AG08396 (cell line): ENCODE measurements around the gene PDE3A.
"Not testable (repeated sequence)": the region's sequence is repeated elsewhere in the genome, so short reads cannot be mapped to it uniquely, and the experiment has no call there.

Experiments used
- DNase-seq: peaks from one replicate; pipeline ENCODE4 v3.0.0; 2012; ENCODE audit warnings: low spot score, mixed read lengths

The PDE3A gene

DNA sequence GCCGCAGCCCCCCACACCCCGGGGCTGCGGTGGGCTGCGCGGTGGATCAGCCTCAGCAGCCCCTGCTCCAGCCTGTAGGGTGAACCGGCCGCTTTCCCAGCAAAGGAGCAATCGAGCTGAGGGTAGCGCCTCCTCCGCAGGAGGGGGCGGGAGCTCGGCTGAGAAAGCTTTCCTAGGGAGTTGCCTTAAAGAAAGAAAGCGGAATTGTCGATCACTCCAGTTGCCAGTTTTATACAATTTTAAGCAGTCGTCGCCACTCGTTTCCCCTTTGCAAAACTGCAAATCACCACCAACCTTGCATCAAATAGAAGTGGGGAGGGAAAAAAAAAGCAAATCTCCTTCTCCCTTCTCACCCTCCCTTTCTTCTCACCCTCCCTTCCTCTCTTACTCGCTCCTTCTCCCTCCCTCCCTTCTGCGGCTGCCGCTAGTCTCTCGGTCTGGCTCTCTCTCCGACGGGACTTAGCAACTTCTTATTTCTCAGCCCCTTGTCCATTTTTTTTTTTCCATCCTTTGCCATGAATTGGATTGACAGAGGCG lies at the start of gene PDE3A:
Gene PDE3A, plus strand, starts transcription at position 424 of the 537 bp plus-strand sequence. CDS start 748 bp downstream, outside the sequence.
- peak; percentile 83 for DNase-seq

DNA sequence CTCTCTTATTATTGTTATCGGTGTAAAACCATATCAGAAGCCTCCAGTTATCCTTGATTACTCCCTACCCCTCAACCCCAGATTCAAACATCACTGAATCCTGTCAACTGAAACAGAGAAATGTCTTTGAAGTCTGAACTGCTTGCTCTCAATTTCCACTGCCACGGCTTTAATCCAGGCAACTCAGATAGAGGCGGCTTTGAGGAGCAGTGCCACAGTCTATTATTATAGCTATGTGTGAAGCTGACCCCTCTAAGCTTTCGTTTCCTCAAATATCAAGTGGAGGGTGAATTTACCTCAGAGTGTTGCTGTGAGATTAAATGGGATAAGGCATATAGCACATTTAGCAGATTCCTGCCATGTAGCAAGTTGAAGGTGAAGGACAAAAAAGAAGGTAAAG lies 49.0 kb upstream of the PDE3A start:
- no peak for DNase-seq

DNA sequence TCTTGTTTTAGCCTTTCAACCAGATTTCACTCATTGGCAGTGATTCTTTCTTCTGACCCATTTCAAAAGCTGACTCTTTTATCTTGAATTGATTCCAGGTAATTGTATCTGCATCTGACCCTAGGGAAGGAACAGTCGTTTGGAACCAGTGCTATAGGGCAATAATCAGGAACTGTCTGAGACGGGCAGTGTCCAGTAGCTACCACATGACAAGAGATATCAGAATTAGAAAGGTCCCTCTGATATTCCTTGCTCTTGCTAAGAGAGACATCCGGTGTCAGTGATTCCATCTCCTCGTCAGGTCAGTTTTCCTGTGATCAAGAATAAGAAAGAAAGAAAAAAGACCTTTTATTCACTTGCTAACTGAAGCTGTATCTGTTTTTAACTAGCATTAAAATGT lies 47.8 kb upstream of the PDE3A start:
- DNase-seq: no peak

DNA sequence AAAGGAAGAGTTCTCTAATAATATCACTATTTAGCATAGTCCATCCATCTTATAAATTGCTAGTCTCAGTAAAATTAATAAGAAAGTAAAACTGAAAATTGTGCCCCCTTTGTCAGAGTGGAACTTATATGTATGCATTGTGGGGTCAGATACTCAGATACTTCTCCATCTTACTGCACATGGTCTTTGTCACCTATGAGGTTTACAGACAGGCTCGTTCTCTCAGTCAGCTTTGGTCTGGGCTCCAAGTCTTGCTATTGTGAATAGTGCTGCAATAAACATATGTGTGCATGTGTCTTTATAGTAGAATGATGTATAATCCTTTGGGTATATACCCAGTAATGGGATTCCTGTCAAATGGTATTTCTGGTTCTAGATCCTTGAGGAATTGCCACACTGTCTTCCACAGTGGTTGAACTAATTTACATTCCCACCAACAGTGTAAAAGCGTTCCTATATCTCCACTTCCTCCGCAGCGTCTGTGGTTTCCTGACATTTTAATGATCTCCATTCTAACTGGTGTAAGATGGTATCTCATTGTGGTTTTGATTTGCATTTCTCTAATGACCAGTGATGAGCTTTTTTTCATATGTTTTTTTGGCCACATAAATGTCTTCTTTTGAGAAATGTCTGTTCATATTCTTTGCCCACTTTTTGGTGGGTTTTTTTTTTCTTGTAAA lies 37.4 kb upstream of the PDE3A start:
- DNase-seq: not testable (repeated sequence)

DNA sequence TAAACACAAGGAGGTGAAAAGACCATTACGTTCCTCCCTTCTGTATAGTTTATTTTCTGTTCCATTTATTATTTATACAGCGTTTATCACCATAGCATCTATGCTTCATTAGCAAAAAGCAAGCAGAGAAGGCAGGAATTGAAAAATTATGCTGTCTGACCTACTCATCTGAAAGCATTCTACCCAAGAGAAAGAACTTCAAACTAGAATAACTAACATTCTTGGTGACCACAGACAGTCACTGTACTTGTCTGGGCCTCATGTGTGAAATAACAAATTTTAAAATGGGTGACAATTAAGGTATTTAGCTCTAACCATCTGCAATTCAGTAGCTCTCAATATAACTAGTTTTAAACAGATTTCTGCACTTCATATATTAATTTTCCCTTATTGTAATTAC lies 29.3 kb upstream of the PDE3A start:
- DNase-seq: no peak

DNA sequence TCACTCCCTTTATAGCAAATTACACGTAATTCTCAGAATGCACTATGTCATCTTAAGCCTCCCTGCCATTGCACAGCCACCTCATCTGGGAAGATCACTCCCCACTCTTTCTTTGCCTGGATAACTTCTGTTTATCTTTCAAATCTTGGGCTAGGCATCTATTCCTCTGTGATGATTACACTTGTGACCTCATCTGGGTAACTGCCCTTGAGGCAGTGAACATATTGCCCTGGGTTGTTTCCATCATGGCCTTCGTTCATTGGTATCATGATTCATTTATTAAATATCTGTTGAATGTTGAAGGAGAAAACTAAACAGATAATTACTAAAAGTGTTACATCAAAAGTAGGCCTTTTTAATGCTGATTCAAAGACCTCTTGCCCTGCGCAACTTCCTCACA lies 26.2 kb upstream of the PDE3A start:
- no peak for DNase-seq

DNA sequence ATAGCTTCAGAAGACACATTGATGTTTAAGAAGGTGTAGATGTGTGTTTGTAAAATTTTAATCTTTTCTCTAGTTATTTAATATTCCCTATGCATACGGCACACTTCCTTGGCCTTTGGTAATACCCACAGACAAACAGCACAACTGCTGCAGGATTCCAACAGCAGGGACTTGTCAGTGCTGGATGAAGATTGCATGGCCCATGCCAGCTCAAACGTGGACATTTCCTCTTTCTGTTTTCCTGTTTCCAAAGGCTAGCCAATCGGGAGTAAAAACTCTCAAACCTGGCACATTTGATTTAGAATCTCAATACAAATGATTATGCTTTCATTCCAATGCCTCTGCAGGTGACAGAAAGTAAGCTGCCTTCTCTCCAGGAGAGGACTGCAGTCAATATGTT lies 22.5 kb upstream of the PDE3A start:
- no peak for DNase-seq

DNA sequence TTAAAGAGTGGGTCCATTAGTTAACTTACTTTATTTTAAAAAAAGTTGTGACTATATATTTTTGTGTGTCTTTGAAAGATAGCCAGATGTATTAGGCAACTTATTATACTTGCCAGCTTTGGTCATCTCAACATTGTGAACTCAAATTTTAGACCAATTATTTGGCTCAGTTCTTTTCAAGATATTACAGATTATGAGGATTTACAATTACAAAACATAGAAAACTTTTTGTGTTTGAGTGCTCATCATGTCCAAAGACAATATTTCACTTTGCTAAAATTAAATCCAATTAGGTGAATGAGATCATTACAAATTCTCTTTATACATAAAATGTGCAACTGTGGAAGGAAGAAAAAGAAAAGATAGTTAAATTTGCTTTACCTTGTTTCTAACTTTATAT lies 18.3 kb upstream of the PDE3A start:
- DNase-seq: no peak

DNA sequence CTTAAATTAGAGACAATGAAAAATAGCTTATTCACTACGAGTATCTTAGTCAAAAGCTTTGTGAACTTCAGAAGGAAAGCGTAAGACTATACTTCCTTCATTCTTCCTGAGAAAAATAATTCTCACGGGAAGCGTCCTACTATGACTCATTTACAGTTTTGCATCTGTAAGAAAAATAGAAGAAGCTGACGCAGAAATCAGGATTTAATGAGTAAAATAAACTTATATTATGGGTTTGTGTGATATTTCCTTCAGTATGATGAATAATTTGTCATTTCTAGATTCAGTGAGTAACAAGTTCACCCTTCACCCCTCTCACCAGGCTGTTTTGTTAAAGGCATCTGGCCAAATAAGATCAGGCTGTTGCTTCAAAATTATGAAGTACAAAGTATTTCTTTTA lies 17.8 kb upstream of the PDE3A start:
- DNase-seq: no peak

DNA sequence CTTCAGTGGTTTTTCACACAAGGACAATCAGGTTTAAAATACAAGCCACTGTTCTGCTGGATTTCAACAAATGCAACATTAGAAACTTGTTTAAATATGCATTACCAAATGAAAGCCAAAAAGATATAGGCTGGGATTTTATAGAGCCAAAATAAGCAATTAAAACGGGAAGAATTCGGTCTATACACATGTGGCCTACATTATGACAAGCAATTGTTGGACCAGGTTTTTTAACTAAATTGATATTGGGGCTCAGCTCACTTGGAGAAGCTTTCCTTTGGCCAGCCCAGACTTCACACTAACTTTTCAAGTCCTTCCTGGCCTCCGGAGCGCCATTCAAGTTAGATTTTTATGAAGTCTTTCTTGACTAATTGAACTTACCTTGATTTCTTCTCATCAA lies 16.9 kb upstream of the PDE3A start:
- DNase-seq: no peak

DNA sequence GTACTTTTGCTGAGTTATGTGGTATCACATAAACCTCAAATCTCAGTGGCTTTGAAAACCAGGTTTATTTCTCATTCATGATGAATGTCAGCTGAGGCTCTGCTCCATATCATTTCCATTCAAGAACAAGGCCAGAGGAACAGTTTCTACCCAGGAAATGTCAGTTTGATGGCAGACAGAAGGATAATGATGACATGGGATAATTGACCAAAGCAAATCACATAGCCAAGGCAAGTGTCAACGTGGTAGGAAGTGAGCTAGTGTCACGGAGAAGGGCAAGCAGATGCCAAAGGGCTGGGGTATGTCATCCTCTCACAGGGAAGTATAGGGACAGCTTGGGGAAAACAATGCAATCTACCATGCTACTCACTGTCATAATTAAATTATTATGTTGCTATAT lies 12.3 kb upstream of the PDE3A start:
- no peak for DNase-seq

DNA sequence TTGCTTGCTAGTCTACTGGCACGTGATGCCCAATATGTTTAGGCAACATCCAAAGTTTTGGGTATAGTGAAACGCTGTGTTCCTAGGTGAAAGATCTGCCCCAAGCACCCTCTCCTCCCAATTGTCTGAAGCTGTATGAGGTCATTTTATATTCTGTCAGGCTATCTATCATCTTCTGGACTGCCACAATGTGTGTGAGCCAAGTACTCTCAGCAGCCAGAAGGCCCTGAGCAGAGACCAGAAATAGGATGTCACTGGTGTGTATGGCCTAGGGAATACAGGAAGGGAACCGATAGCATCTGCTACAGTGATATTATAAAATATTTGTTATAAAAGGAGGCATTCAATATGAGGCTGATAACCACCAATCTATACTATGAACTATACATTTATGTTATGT lies 7.9 kb upstream of the PDE3A start:
- DNase-seq: no peak

DNA sequence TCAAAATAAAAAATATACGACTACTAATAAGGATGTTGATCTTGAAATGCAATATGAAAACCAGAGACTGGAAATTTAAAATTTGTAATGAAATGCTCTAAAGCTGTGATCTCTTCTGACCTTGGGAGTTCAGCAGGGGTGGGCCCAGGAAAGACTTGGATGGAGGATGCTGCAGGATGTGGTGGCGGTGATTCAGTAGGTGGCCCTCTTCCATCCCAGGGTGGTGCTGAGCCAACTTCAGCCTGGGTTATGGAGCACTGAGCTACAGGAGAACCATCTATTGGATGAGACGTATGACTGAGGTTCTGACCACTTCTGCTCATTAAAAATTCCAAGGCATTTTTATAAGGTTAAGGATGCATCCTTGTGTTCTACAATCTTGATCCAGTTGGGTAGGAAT lies 6.9 kb upstream of the PDE3A start:
- no peak for DNase-seq

DNA sequence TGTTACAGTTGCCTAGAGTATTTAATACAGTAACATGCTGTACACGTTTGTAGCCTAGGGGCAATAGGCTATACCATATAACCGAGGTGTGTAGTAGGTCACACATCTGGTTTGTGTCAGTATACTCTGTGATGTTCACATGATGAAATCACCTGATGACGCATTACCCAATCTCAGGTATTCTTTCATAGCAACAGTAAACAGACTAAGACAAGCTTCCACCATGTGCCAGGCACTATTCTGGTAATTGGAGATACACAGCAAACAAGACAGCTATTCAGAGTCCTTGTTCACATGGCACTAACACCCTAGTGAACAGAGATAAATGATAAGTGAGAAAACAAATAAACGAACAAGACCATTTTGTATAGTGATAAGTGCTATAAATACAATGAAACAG lies 3.8 kb upstream of the PDE3A start:
- no peak for DNase-seq

DNA sequence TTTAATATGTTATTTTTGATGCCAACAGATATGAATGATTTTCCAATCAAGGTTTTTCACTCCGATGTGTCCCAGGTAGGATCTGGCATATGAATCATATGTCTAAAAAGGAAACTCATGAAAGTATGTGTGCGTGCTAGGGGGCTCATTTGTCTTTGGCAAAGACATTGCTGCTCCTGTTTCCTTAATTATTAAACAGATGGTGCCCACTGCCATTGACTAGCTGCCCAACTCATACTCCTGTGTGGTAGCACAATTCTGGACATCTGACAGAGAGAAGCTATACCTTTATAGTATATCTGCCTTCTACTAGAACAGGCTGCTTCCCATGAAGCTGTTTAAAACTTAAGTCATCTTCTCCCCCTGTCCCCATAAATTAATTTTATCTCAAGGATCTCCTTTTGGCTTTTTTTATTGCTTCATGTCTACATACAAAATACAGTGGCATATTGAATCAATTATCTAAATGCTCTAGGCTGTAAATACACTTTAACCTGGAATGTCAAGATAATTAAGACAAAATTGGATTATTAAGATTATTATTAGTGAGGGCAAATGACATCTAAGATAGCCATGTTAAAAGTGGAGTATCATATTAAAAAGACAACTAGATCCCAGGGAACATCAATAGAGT lies 1.4 kb upstream of the PDE3A start:
- no peak for DNase-seq

DNA sequence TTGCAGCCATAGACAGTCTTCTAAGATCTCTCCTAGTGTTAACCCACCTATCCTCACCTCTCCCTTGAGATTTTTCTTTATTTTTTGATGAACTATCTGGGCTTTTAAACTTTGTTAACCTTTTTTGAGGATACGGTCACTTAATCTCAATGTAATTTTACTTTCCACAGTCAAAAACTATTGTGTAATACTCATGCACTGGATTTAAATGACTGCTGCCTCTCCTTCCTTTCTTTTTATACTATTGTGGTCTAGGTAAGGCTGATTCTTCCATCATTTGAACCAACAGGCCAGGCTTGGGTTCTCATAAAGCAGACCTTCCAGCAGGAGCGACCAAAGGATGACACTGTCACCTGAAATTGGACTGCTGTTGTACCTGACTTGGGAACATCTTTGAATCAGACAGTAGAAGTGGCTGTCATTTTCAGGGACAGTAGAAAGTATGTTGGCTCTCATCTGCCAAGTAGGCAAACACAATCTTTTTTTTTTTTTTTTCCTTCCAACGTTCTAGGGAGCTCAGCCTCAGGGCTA lies 689 bp upstream of the PDE3A start:
- DNase-seq: no peak

DNA sequence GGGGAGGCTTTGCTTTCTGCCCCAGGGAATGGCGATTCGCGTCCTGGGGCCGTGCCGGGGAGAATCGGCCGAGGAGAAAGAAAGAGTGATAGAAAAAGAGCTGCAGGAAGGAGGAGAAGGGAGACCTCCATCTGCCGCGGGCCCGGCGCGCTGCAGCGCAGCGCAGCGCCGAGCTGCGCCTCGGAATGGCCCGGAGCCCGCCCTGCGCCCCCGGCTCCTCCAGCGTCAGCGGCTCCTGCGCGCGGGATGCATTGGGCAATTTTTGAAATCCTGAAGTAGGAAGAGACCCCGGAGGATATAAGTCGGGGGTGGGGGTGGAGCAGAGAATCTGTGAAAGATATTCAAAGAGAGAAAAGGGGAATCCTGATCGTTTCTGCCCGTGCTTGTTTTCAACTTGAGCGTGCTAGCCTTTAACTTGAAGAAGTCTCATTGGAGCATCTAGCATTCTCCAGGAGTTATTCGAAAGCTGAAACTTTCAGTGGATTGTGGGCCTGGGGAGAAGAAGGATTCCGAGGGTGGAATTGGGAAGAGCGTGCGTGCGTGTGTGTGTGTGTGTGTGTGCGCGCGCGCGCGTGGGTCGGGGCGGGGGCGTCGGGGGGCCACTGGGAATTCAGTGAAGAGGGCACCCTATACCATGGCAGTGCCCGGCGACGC lies 441 bp downstream of the PDE3A start:
- DNase-seq: peak; percentile 39

DNA sequence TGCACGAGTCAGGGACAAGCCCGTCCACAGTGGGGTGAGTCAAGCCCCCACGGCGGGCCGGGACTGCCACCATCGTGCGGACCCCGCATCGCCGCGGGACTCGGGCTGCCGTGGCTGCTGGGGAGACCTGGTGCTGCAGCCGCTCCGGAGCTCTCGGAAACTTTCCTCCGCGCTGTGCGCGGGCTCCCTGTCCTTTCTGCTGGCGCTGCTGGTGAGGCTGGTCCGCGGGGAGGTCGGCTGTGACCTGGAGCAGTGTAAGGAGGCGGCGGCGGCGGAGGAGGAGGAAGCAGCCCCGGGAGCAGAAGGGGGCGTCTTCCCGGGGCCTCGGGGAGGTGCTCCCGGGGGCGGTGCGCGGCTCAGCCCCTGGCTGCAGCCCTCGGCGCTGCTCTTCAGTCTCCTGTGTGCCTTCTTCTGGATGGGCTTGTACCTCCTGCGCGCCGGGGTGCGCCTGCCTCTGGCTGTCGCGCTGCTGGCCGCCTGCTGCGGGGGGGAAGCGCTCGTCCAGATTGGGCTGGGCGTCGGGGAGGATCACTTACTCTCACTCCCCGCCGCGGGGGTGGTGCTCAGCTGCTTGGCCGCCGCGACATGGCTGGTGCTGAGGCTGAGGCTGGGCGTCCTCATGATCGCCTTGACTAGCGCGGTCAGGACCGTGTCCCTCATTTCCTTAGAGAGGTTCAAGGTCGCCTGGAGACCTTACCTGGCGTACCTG lies 1.1 kb downstream of the PDE3A start:
- DNase-seq: peak; percentile 39

DNA sequence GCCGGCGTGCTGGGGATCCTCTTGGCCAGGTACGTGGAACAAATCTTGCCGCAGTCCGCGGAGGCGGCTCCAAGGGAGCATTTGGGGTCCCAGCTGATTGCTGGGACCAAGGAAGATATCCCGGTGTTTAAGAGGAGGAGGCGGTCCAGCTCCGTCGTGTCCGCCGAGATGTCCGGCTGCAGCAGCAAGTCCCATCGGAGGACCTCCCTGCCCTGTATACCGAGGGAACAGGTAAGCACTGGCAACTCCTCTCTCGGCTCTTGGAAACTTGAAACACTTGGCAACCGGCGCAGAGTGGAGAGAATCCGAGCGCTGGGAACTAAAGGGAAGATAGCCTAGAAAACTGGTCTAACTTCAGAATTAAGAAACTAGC lies 1.7 kb downstream of the PDE3A start:
- DNase-seq: peak; percentile 4

DNA sequence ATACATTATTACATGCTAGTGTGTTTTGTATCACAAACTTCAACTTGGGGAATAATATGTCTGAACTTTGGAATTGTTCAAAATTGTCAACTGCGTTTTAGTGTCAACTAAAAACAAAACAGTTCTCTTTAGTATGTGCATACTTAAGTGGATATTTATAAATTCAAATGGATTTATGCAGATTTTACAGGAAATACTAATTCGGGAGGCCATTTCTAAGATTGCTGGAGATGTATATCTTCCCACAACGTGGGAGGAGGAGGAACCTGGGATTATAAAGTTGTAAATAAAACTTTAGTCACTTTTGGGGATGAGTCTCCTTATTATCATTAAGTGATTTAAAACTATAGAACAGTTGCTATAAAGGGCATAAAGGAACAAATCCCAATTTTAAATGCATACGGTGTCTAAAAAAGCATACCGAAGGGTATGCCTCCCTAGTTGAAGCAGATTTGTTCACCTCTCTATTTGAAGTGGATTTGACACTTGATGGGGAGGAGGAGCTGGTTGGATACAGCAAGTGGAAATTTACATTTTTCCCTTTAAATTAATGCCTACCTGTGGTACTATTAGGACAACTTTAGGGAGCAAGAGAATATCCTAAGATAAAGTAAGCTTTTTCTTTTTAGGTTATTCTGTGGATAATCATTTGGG lies 2.7 kb downstream of the PDE3A start:
- DNase-seq: no peak

DNA sequence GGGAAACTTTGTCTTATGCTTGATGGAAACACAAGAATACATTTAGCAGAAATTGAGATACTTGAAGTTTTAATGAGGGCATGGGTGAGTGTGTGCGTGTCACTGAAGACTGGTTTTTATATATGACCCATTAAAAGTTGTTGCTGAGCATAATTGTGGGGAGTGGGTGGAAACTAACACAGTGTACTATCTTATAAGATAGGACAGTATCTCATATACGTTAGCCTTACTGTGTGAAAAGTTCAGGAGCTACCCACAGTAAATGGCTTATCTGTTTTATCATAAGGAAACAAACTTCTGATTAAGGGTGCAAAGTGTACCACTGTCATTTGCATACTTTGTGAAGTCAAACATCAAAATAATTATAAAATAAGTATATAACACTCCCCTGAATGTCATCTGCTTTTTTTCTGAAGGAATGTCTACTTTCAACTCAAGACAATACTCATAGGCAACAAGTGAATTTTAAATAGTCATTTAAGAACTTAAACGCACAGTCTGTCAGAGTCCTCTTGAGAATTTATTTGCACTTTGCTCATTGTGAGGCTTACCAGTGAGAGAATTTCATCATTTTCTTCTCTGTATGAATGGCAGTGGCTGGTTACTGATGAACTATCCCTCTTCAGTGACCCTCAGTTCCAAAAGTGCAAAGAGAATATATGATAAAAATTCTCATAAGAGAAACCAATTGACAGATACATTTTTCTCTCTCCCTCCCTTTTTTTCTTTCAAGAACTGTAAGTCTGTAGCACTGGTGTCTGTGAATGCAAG lies 4.2 kb downstream of the PDE3A start:
- no peak for DNase-seq
